Right lobe of liver (tissue), 6 donors: Measurements from ENCODE around the gene NUP42. TPM values are rescaled to one million over a fixed set of nuclear protein-coding genes. Genes with fewer than 3 reads are reported as not detected.

Experiments used
- ATAC-seq, 4 donors: fragments of 200-7000 bp; cut with Tn5 transposase; one replicate each; pipeline ENCODE4 v1.9.1; 2020; ENCODE audit warnings: mild to moderate bottlenecking in 4 of 4, moderate library complexity in 4 of 4
- DNase-seq, 3 donors: peaks; one replicate each; pipeline ENCODE4 v3.0.0-alpha.2; 2020
- H3K27ac ChIP-seq, 3 donors: fragments of 200-600 bp; one replicate each; pipeline ENCODE4 v1.8.0; 2022
- H3K27me3 ChIP-seq, 2 donors: fragments of 200-600 bp; one replicate each; pipeline ENCODE4 v1.8.0; 2022
- H3K36me3 ChIP-seq, 4 donors: fragments of 200-600 bp; sonication (generic) in 1 of 4; one replicate each; pipeline versions ENCODE4 v1.5.1 to v1.8.0; 2017 to 2022; ENCODE audit warnings: control low read depth in 1 of 4
- H3K4me1 ChIP-seq, 4 donors: fragments of 200-600 bp; sonication (generic) in 1 of 4; one replicate each; pipeline versions ENCODE4 v1.5.1 to v1.8.0; 2017 to 2022; ENCODE audit warnings: control low read depth in 1 of 4
- H3K4me3 ChIP-seq, 3 donors: fragments of 200-600 bp; one replicate each; pipeline ENCODE4 v1.8.0; 2022
- H3K9me3 ChIP-seq, 4 donors: fragments of 200-600 bp; sonication (generic) in 1 of 4; one replicate each; pipeline versions ENCODE4 v1.5.1 to v1.8.0; 2017 to 2022; ENCODE audit warnings: control low read depth in 1 of 4
- POLR2A ChIP-seq: fragments of 450-650 bp; IDR thresholded peaks from one replicate; pipeline ENCODE4 v1.6.1; 2017; ENCODE audit warnings: antibody characterized with exemption, mild to moderate bottlenecking
- WGBS: methylation state at CpG from one replicate; pipeline ENCODE4 v1.1.6; 2018; ENCODE audit warnings: low coverage, low lambda C conversion rate; ENCODE audit not compliant: insufficient coverage; ENCODE audit errors: missing lambda C conversion rate; 5-methylcytosine and 5-hydroxymethylcytosine counted together
- intact Hi-C, 2 donors: fragments of 100-400 bp; cut with DNase I; formaldehyde crosslinking; loops; one replicate each; pipeline versions ENCODE4 v1.11.2 to v1.14.1; 2022
- total RNA-seq, 6 experiments: library from RNA; depleted of rRNA in 2 of 6; stranded (reverse); fragments of >200 nt in 2 of 6; fragmentation: NEBNext Ultra II Directional in 3 of 6; extraction: Animal tissue kit (Norgen Biotek cat#: 25700) in 3 of 6; gene quantifications; one replicate each; pipeline versions ENCODE4 v1.1.0 to v1.2.4, GENCODE V29; 2016 to 2023
- TF ChIP-seq, protein P1 (sequence below), 4 donors: fragments of 200-600 bp in 3 of 4; fragments of 450-650 bp in 1 of 4; IDR thresholded peaks; one replicate each; pipeline versions ENCODE4 v1.5.1 to v1.8.0; 2016 to 2022; ENCODE audit warnings: antibody characterized with exemption in 4 of 4, mild to moderate bottlenecking in 2 of 4
- donor health status: DM: no; HTN: yes; CAD: no.
- donor health status: DM: no; HTN: no; CAD: no.
- donor health status: DM: no; HTN: no; CAD: no.
- donor health status: DM: no; HTN: yes; CAD: no.
- donor health status: DM: no; HTN: yes; CAD: no.

The NUP42 gene
- total RNA-seq, 6 experiments from 2014 or later, result 13.0 to 45.6 (median 15.5) TPM

GRCh38 chr7:23157679-23158078, 24.2 kb upstream of the NUP42 start:
- Histone ChIP-seq H3K27ac (no peak overlapping the region), H3K9me3 (no peaks in the 10 kb centered on the region), H3K4me3 (no peak overlapping the region), H3K4me1 (no peaks in the 10 kb centered on the region), H3K27me3 (no peaks in the 10 kb centered on the region), H3K36me3 (peaks cover 0 to 3% (median 0%) of the 10 kb centered on the region in 4 donors)
- DNase-seq (no peak), ATAC-seq (no peak)
- 74% methylated on average over 6 of the region's 6 CpGs for WGBS
- no peak for TF ChIP-seq POLR2A
- TF ChIP-seq, protein P1, sequence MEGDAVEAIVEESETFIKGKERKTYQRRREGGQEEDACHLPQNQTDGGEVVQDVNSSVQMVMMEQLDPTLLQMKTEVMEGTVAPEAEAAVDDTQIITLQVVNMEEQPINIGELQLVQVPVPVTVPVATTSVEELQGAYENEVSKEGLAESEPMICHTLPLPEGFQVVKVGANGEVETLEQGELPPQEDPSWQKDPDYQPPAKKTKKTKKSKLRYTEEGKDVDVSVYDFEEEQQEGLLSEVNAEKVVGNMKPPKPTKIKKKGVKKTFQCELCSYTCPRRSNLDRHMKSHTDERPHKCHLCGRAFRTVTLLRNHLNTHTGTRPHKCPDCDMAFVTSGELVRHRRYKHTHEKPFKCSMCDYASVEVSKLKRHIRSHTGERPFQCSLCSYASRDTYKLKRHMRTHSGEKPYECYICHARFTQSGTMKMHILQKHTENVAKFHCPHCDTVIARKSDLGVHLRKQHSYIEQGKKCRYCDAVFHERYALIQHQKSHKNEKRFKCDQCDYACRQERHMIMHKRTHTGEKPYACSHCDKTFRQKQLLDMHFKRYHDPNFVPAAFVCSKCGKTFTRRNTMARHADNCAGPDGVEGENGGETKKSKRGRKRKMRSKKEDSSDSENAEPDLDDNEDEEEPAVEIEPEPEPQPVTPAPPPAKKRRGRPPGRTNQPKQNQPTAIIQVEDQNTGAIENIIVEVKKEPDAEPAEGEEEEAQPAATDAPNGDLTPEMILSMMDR (IDR thresholded peaks at IDR 0.05), result no peak
- intact Hi-C loops, result no loop called here

DNA sequence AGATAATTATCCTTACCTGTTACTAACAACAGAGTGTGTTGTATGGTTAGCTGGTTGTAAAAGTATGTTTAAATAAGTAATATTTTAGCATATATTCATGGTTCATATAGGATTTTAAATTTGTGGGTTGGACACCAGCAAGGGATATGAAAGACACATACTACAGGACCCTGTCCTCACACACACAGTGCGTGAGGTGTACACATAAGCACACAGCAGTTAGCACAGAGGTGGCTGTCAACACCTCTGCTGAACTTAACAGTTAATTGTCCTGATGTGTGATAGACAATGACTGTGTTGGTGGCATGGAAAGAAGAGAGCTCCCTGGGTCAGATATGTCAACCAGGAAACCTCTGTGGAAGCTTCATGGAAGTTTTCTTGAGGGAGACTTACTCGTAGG, 23.3 kb upstream of the NUP42 start:
- Histone ChIP-seq H3K9me3 (no peaks in the 10 kb centered on the region), H3K4me1 (no peaks in the 10 kb centered on the region), H3K4me3 (no peak overlapping the region), H3K36me3 (no peaks in the 10 kb centered on the region), H3K27ac (no peak overlapping the region), H3K27me3 (no peaks in the 10 kb centered on the region)
- 94% methylated on average over 2 of the region's 2 CpGs for WGBS
- TF ChIP-seq POLR2A, result no peak
- TF ChIP-seq, protein P1 (IDR thresholded peaks at IDR 0.05), result no peak
- DNase-seq (no peak), ATAC-seq (no peak)
- intact Hi-C loops, result no loop called here

GRCh38 chr7:23161482-23161881, 20.4 kb upstream of the NUP42 start:
- H3K27ac ChIP-seq, result no peak overlapping the region
- no peaks in the 10 kb centered on the region for H3K9me3 ChIP-seq
- H3K4me1 ChIP-seq, result no peaks in the 10 kb centered on the region
- no peak for ATAC-seq
- no peaks in the 10 kb centered on the region for H3K36me3 ChIP-seq
- no peak for DNase-seq
- no peak overlapping the region for H3K4me3 ChIP-seq
- no peaks in the 10 kb centered on the region for H3K27me3 ChIP-seq
- intact Hi-C loops, result no loop called here
- TF ChIP-seq POLR2A, result no peak
- TF ChIP-seq, protein P1 (IDR thresholded peaks at IDR 0.05), result no peak
- 100% methylated on average over 1 of the region's 1 CpG for WGBS

DNA sequence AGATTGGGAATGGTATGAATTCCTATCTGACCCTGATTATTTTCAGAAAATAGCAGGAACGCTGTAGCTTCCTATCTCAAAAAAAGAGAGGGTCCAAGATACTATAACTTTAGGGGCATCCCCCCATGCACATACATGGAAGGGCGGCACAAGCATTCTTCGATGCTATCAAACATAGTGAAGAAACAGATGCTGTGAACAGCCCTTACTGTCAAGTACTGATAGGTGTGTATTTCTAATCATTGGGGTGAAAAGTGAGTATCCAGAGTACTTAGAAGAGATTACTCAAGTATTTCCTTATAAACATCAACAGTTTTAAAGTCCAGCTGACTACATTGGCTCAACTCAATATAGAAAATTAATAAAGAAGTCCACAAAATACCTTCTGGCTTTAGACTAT, 17.0 kb upstream of the NUP42 start:
- no peak overlapping the region for H3K4me3 ChIP-seq
- 86% methylated on average over 3 of the region's 3 CpGs for WGBS
- H3K4me1 ChIP-seq, result no peaks in the 10 kb centered on the region
- no peaks in the 10 kb centered on the region for H3K9me3 ChIP-seq
- DNase-seq (no peak), ATAC-seq (no peak)
- intact Hi-C loops, result no loop called here
- no peaks in the 10 kb centered on the region for H3K36me3 ChIP-seq
- no peak overlapping the region for H3K27ac ChIP-seq
- TF ChIP-seq POLR2A, result no peak
- TF ChIP-seq, protein P1 (IDR thresholded peaks at IDR 0.05), result no peak
- no peaks in the 10 kb centered on the region for H3K27me3 ChIP-seq

GRCh38 chr7:23165316-23165715, 16.5 kb upstream of the NUP42 start:
- 89% methylated on average over 1 of the region's 1 CpG for WGBS
- no peaks in the 10 kb centered on the region for H3K36me3 ChIP-seq
- no peak overlapping the region for H3K4me3 ChIP-seq
- intact Hi-C loops, result no loop called here
- no peak for TF ChIP-seq POLR2A
- TF ChIP-seq, protein P1 (IDR thresholded peaks at IDR 0.05), result no peak
- H3K27me3 ChIP-seq, result no peaks in the 10 kb centered on the region
- no peaks in the 10 kb centered on the region for H3K9me3 ChIP-seq
- no peak for ATAC-seq
- no peaks in the 10 kb centered on the region for H3K4me1 ChIP-seq
- no peak for DNase-seq
- no peak overlapping the region for H3K27ac ChIP-seq
